ENCODE measurements around the gene LILRA1. TPM values are rescaled to one million over a fixed set of nuclear protein-coding genes. Genes with fewer than 3 reads are reported as not detected.

The LILRA1 gene
- total RNA-seq, 4 donors from 2014 or later, result 0.23 to 2.0 (median 0.47) TPM

GRCh38 chr19:54607785-54608150, 14.3 kb downstream of the LILRA1 start:
- no peak for DNase-seq (ENCODE audit: extremely low spot score)
- intact Hi-C loops (cut with DNase I), result no loop called here
- Histone ChIP-seq H3K4me3 (no peak overlapping the region), H3K36me3 (no peaks in the 10 kb centered on the region), H3K9me3 (peaks cover 0 to 46% (median 18%) of the 10 kb centered on the region in 4 donors), H3K4me1 (no peaks in the 10 kb centered on the region), H3K27me3 (peaks cover 0 to 33% (median 0%) of the 10 kb centered on the region in 4 donors), H3K27ac (replicated peaks in 1 of 4) (no peak overlapping the region)
- 93% methylated on average over 3 of the region's 5 CpGs for WGBS
- TF ChIP-seq CTCF (IDR thresholded peaks at IDR 0.05), result no peak
- TF ChIP-seq POLR2AphosphoS5 (IDR thresholded peaks at IDR 0.05), result no peak
- TF ChIP-seq POLR2A (IDR thresholded peaks at IDR 0.05; ENCODE audit: low read depth), result no peak
- no peak for TF ChIP-seq EP300 (IDR thresholded peaks at IDR 0.05)

GRCh38 chr19:54608205-54608604, 14.8 kb downstream of the LILRA1 start:
- no peak for DNase-seq (ENCODE audit: extremely low spot score)
- 86% methylated on average over 7 of the region's 7 CpGs for WGBS
- H3K27ac ChIP-seq (replicated peaks in 1 of 4), result no peak overlapping the region
- H3K4me1 ChIP-seq, result no peaks in the 10 kb centered on the region
- no peak for TF ChIP-seq POLR2A (IDR thresholded peaks at IDR 0.05; ENCODE audit: low read depth)
- TF ChIP-seq CTCF (IDR thresholded peaks at IDR 0.05), result no peak
- no peak for TF ChIP-seq POLR2AphosphoS5 (IDR thresholded peaks at IDR 0.05)
- no peak for TF ChIP-seq EP300 (IDR thresholded peaks at IDR 0.05)
- peaks cover 0 to 32% (median 0%) of the 10 kb centered on the region in 4 donors for H3K27me3 ChIP-seq
- H3K9me3 ChIP-seq, result peaks cover 0 to 46% (median 18%) of the 10 kb centered on the region in 4 donors
- H3K36me3 ChIP-seq, result no peaks in the 10 kb centered on the region
- intact Hi-C loops (cut with DNase I), result no loop called here
- H3K4me3 ChIP-seq, result no peak overlapping the region

GRCh38 chr19:54608792-54609191, 15.4 kb downstream of the LILRA1 start:
- WGBS, result 77% methylated on average over 12 of the region's 15 CpGs
- Histone ChIP-seq H3K27me3 (peaks cover 0 to 32% (median 0%) of the 10 kb centered on the region in 4 donors), H3K36me3 (no peaks in the 10 kb centered on the region), H3K27ac (replicated peaks in 1 of 4) (no peak overlapping the region), H3K9me3 (peaks cover 0 to 48% (median 18%) of the 10 kb centered on the region in 4 donors), H3K4me1 (no peaks in the 10 kb centered on the region), H3K4me3 (no peak overlapping the region)
- no peak for TF ChIP-seq EP300 (IDR thresholded peaks at IDR 0.05)
- TF ChIP-seq POLR2A (IDR thresholded peaks at IDR 0.05; ENCODE audit: low read depth), result no peak
- intact Hi-C loops (cut with DNase I), result no loop called here
- DNase-seq (ENCODE audit: extremely low spot score), result no peak

- H3K27ac ChIP-seq (replicated peaks in 1 of 4), result no peak overlapping the region
- no peaks in the 10 kb centered on the region for H3K4me1 ChIP-seq
- TF ChIP-seq POLR2A (IDR thresholded peaks at IDR 0.05; ENCODE audit: low read depth), result no peak
- TF ChIP-seq CTCF (IDR thresholded peaks at IDR 0.05), result no peak
- TF ChIP-seq POLR2AphosphoS5 (IDR thresholded peaks at IDR 0.05), result no peak
- TF ChIP-seq EP300 (IDR thresholded peaks at IDR 0.05), result no peak
- intact Hi-C loops (cut with DNase I), result no loop called here
- DNase-seq (ENCODE audit: extremely low spot score), result peak; percentile 68
- H3K9me3 ChIP-seq, result peaks cover 0 to 49% (median 17%) of the 10 kb centered on the region in 4 donors
- WGBS, result 91% methylated on average over 21 of the region's 26 CpGs
- H3K4me3 ChIP-seq, result no peak overlapping the region
- H3K27me3 ChIP-seq, result peaks cover 0 to 32% (median 0%) of the 10 kb centered on the region in 4 donors
- H3K36me3 ChIP-seq, result no peaks in the 10 kb centered on the region
Measured at GRCh38 chr19:54609356-54609791, 15.9 kb downstream of the LILRA1 start.

- H3K9me3 ChIP-seq, result peaks cover 0 to 30% (median 2%) of the 10 kb centered on the region in 4 donors
- no peaks in the 10 kb centered on the region for H3K4me1 ChIP-seq
- H3K27ac ChIP-seq (replicated peaks in 1 of 4), result no peak overlapping the region
- intact Hi-C loops (cut with DNase I), result no loop called here
- 83% methylated on average over 1 of the region's 1 CpG for WGBS
- no peaks in the 10 kb centered on the region for H3K36me3 ChIP-seq
- H3K4me3 ChIP-seq, result no peak overlapping the region
- H3K27me3 ChIP-seq, result peaks cover 0 to 19% (median 0%) of the 10 kb centered on the region in 4 donors
- DNase-seq (ENCODE audit: extremely low spot score), result peak; percentile 14
- TF ChIP-seq EP300 (IDR thresholded peaks at IDR 0.05) (no peak), CTCF (IDR thresholded peaks at IDR 0.05) (no peak), POLR2AphosphoS5 (IDR thresholded peaks at IDR 0.05) (no peak), POLR2A (IDR thresholded peaks at IDR 0.05; ENCODE audit: low read depth) (no peak)
Measured at GRCh38 chr19:54612428-54612827, 19.0 kb downstream of the LILRA1 start.

Measured in esophagus muscularis mucosa (tissue), 4 donors.